Nephron (organoid): Measurements from ENCODE around the gene CLCN1.

ENCODE experiments used
- H3K27ac Mint-ChIP-seq, 3 experiments: 2 replicates each; pipeline ENCODE4 v1.8.0; 2020; ENCODE audit warnings: mixed read lengths in 3 of 3, mild to moderate bottlenecking in 2 of 3, moderate library complexity in 1 of 3
- H3K27me3 Mint-ChIP-seq: 2 replicates; pipeline ENCODE4 v1.8.0; 2021; ENCODE audit warnings: low read depth, mild to moderate bottlenecking, moderate library complexity, mixed read lengths
- H3K36me3 Mint-ChIP-seq: 2 replicates; pipeline ENCODE4 v1.8.0; 2020; ENCODE audit warnings: low read depth, mixed read lengths
- H3K4me1 Mint-ChIP-seq: 2 replicates; pipeline ENCODE4 v1.8.0; 2020; ENCODE audit warnings: mixed read lengths
- H3K4me3 Mint-ChIP-seq, 3 experiments: 2 replicates each; pipeline ENCODE4 v1.8.0; 2020; ENCODE audit warnings: mild to moderate bottlenecking in 3 of 3, mixed read lengths in 3 of 3, moderate library complexity in 2 of 3
- H3K9me3 Mint-ChIP-seq: 2 replicates; pipeline ENCODE4 v1.8.0; 2020; ENCODE audit warnings: mixed read lengths
- CTCF ChIP-seq, 3 experiments: fragments of 200-600 bp; sonication (generic); IDR thresholded peaks; one replicate each; pipeline ENCODE4 v1.5.0; 2021; ENCODE audit warnings: antibody characterized with exemption in 3 of 3; ENCODE audit not compliant: unreplicated experiment in 3 of 3

Gene CLCN1

DNA sequence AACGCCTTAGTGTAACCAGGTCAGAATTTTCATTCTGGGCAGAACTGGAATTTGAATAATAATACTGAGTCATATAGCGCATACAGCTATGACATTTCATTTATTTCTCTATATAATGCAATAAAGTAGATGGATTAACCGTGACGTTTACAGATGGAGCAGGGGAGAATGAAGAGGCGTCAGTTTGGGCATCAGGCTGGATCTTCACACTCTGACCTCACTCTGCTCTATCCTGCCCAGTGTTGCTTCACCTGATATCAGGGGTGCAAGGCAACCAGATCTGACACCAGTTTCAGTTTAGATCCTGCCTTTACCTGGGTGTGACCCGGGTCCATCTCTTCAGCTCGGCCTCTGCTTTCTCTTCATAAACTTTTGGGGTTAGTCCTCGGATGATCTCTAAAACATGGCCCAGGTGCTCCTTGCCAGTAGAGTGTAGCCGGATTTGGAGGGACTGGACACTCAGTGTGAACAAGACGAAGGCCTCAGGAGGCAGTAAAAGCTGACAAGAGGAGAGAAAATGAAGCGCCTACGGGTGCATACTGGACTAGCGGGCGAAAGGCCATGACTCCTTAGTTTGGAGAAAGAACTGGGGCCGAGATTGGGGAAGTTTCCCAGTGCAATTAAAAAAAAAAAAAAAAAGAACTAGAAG lies 63.8 kb downstream of the CLCN1 start:
- Mint-ChIP-seq H3K27ac (peak overlapping the region; percentile 92 to 95 (median 94)), H3K9me3 (no peaks in the 10 kb centered on the region), H3K4me1 (peaks cover 27% of the 10 kb centered on the region), H3K27me3 (no peaks in the 10 kb centered on the region), H3K36me3 (no peaks in the 10 kb centered on the region), H3K4me3 (peak overlapping the region; percentile 84 to 93 (median 89))
- TF ChIP-seq CTCF (IDR thresholded peaks at IDR 0.05; ENCODE audit: unreplicated experiment in 3 of 3), result no peak

DNA sequence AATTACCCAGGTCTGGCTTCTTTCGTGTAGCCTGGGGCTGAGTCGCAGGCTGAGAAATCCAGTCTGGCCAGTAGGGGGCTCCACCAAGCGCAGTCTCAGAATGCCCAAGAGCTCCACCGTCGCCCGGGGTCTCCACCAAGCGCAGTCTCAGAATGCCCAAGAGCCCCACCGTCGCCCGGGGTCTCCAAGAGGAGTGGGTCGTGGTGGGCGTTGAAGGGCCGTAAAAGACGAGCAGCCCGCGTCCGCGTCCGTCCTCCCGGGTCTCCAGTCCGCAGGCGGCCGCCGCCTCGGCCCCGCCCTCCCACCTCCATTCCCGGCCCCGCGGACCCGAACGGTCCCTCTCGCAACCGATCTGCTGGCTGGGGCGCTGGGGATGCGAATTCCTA lies 64.3 kb downstream of the CLCN1 start:
- Mint-ChIP-seq H3K27ac (peak overlapping the region; percentile 92 to 95 (median 94)), H3K4me1 (peaks cover 27% of the 10 kb centered on the region), H3K27me3 (no peaks in the 10 kb centered on the region), H3K9me3 (no peaks in the 10 kb centered on the region), H3K4me3 (peak overlapping the region; percentile 84 to 93 (median 89)), H3K36me3 (no peaks in the 10 kb centered on the region)
- TF ChIP-seq CTCF (IDR thresholded peaks at IDR 0.05; ENCODE audit: unreplicated experiment in 3 of 3), result peak; percentile 87 to 91 (median 87)

GRCh38 chr7:143380646-143381426 lies 64.9 kb downstream of the CLCN1 start, which contains the start of gene ZYX:
Gene ZYX (plus strand): TSS chr7:143381345. CDS start chr7:143381572, 227 bp downstream.
- Mint-ChIP-seq H3K27ac (peak within 1 kb of the TSS; percentile 92 to 95 (median 94)), H3K27me3 (no peaks in the 10 kb centered on the region), H3K4me3 (peak within 1 kb of the TSS; percentile 84 to 93 (median 89)), H3K36me3 (no peaks in the 10 kb centered on the region), H3K4me1 (peaks cover 27% of the 10 kb centered on the region), H3K9me3 (no peaks in the 10 kb centered on the region)
- no peak for TF ChIP-seq CTCF (IDR thresholded peaks at IDR 0.05; ENCODE audit: unreplicated experiment in 3 of 3)

GRCh38 chr7:143381427-143382125 lies 65.7 kb downstream of the CLCN1 start:
- no peak overlapping the region for H3K4me3 Mint-ChIP-seq
- no peaks in the 10 kb centered on the region for H3K36me3 Mint-ChIP-seq
- no peak for TF ChIP-seq CTCF (IDR thresholded peaks at IDR 0.05; ENCODE audit: unreplicated experiment in 3 of 3)
- no peaks in the 10 kb centered on the region for H3K9me3 Mint-ChIP-seq
- peaks cover 27% of the 10 kb centered on the region for H3K4me1 Mint-ChIP-seq
- H3K27me3 Mint-ChIP-seq, result no peaks in the 10 kb centered on the region
- peak overlapping the region in 1 of 3 experiments; percentile 66 for H3K27ac Mint-ChIP-seq

GRCh38 chr7:143382126-143382790 lies 66.3 kb downstream of the CLCN1 start:
- Mint-ChIP-seq H3K4me1 (peaks cover 24% of the 10 kb centered on the region), H3K36me3 (no peaks in the 10 kb centered on the region), H3K4me3 (no peak overlapping the region), H3K9me3 (no peaks in the 10 kb centered on the region), H3K27me3 (no peaks in the 10 kb centered on the region), H3K27ac (peak overlapping the region in 2 of 3 experiments; percentile 28 to 66)
- no peak for TF ChIP-seq CTCF (IDR thresholded peaks at IDR 0.05; ENCODE audit: unreplicated experiment in 3 of 3)
